Panc1 (cell line): ENCODE data around the gene NTNG2. TPM values are rescaled to one million over a fixed set of nuclear protein-coding genes. Genes with fewer than 3 reads are reported as not detected.

Experiments used
- ATAC-seq: fragments of 200-7000 bp; cut with Tn5 transposase; 2 replicates; pipeline ENCODE4 v1.9.1; 2020; ENCODE audit warnings: mild to moderate bottlenecking, moderate library complexity
- BruUV-seq: library from RNA; stranded (reverse); fragments of 400-500 nt; replicated peaks from 2 replicates; lab custom pipeline; 2021; lab: Mats Ljungman, UMichigan
- CTCF ChIA-PET: fragments of 300-600 bp; sonication (Branson Sonifier 250); formaldehyde crosslinking; loops from one replicate; lab custom pipeline; 2022; ENCODE audit warnings: antibody characterized with exemption; lab: Charles Lee
- POLR2A ChIA-PET: fragments of 300-600 bp; sonication (Branson Sonifier 250); formaldehyde crosslinking; loops from one replicate; lab custom pipeline; 2022; ENCODE audit warnings: antibody characterized with exemption; lab: Charles Lee
- DNase-seq: peaks from one replicate; pipeline ENCODE4 v3.0.0-alpha.2; 2010; ENCODE audit warnings: low read depth, low spot score
- H3K27ac ChIP-seq: 2 replicates; pipeline ENCODE4 v1.5.1; 2011; ENCODE audit warnings: mild to moderate bottlenecking, low read length, inconsistent platforms
- H3K27me3 ChIP-seq: fragments of 200-500 bp; sonication (Bioruptor generic); 2 replicates; pipeline ENCODE4 v1.6.0; 2014; ENCODE audit warnings: low read length, inconsistent platforms; ENCODE audit not compliant: control insufficient read depth, insufficient read depth
- H3K36me3 ChIP-seq: fragments of 200-500 bp; sonication (Bioruptor generic); 2 replicates; pipeline ENCODE4 v1.5.1; 2014; ENCODE audit warnings: inconsistent platforms, mild to moderate bottlenecking, low read length, moderate library complexity; ENCODE audit not compliant: control insufficient read depth, insufficient read depth
- H3K4me1 ChIP-seq: 2 replicates; pipeline ENCODE4 v1.5.1; 2011; ENCODE audit warnings: inconsistent platforms, mild to moderate bottlenecking, low read length, moderate library complexity; ENCODE audit not compliant: control insufficient read depth, insufficient read depth
- H3K4me3 ChIP-seq, 2 experiments: 2 replicates each; pipeline ENCODE4 v1.5.1; 2011 to 2012; ENCODE audit warnings: low read depth in 2 of 2, low read length in 2 of 2, mild to moderate bottlenecking in 2 of 2, inconsistent platforms in 1 of 2, moderate library complexity in 1 of 2
- H3K9me3 ChIP-seq: fragments of 200-500 bp; sonication (Bioruptor generic); 2 replicates; pipeline ENCODE4 v1.5.1; 2014; ENCODE audit warnings: low read depth, mild to moderate bottlenecking, inconsistent platforms, low read length, moderate library complexity; ENCODE audit not compliant: control insufficient read depth, insufficient read depth
- CTCF ChIP-seq: fragments of 450-650 bp; IDR thresholded peaks from 2 replicates; pipeline ENCODE4 v1.5.1; 2017; ENCODE audit warnings: mild to moderate bottlenecking
- POLR2AphosphoS5 ChIP-seq: IDR thresholded peaks from 2 replicates; pipeline ENCODE4 v1.6.1; 2012; ENCODE audit warnings: mild to moderate bottlenecking, low read depth, low read length, moderate library complexity
- REST ChIP-seq, 2 experiments: IDR thresholded peaks; 2 replicates each; pipeline ENCODE4 v1.6.1; 2011 to 2012; ENCODE audit warnings: low read depth in 2 of 2, control low read depth in 1 of 2, low read length in 1 of 2, mild to moderate bottlenecking in 1 of 2, moderate library complexity in 1 of 2; ENCODE audit not compliant: insufficient read depth in 1 of 2
- SIN3A ChIP-seq: IDR thresholded peaks from 2 replicates; pipeline ENCODE4 v1.6.1; 2012; ENCODE audit warnings: low read depth, mild to moderate bottlenecking, low read length, moderate library complexity, borderline replicate concordance; ENCODE audit not compliant: insufficient read depth
- TCF7L2 ChIP-seq: IDR thresholded peaks from 2 replicates; pipeline ENCODE4 v1.6.1; 2011; ENCODE audit warnings: mild to moderate bottlenecking, low read depth, low read length, inconsistent platforms
- in situ Hi-C: cut with HindIII; loops from 2 replicates; pipeline ENCODE4 v1.10.0; 2016; ENCODE audit warnings: low sequenced_read_pairs, low pct_unique_long_range_greater_than_20kb
- intact Hi-C: fragments of 100-400 bp; cut with micrococcal nuclease; formaldehyde crosslinking; loops from one replicate; pipeline ENCODE4 v1.10.0; 2022; ENCODE audit not compliant: unreplicated experiment
- total RNA-seq: library from RNA; stranded (reverse); gene quantifications from one replicate; pipeline ENCODE4 v1.2.1, GENCODE V29; 2021; ENCODE audit not compliant: unreplicated experiment

Gene NTNG2
- total RNA-seq, 1 experiment from 2014 or later = 5.1 TPM

GRCh38 chr9:132116583-132116982, 45.3 kb upstream of the NTNG2 start:
- Histone ChIP-seq H3K27me3 (peaks cover 2% of the 10 kb centered on the region; the same call in 1 of the 2 replicates), H3K9me3 (no peaks in the 10 kb centered on the region), H3K27ac (no peak overlapping the region), H3K4me1 (no peaks in the 10 kb centered on the region), H3K36me3 (no peaks in the 10 kb centered on the region), H3K4me3 (no peak overlapping the region)
- ATAC-seq = no peak
- in situ Hi-C loops = no loop called here
- no peak for DNase-seq
- ChIA-PET POLR2A (no interaction called here), CTCF (no interaction called here)
- TF ChIP-seq TCF7L2 (no peak), SIN3A (no peak), POLR2AphosphoS5 (no peak), CTCF (no peak), REST (IDR thresholded peaks at IDR 0.05; ENCODE audit: insufficient read depth in 1 of 2, low read depth in 2 of 2, low read length in 1 of 2) (no peak)
- intact Hi-C loops = no loop called here
- no TSS peak for BruUV-seq

DNA sequence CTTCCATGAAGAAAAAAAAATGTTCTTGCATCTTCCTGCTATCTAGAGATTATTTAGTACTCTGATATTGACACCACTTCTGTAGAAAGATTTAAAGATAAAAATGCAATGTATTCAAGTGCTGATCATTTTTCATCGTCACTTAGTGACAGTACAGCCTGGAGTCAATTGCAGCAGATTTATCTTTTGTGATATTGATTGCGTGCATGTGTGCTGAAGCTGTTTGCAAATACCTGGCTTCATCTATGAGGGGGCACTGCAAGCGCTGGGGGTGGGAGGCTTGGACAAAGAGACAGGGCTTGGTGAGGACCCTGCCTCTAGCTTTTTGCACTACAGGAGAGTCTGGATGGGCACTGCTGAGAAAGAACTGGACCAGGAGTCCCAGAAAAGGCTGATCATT, 44.2 kb upstream of the NTNG2 start:
- DNase-seq = no peak
- Histone ChIP-seq H3K4me3 (no peak overlapping the region), H3K36me3 (no peaks in the 10 kb centered on the region), H3K4me1 (no peaks in the 10 kb centered on the region), H3K27me3 (peaks cover 5% of the 10 kb centered on the region), H3K27ac (no peak overlapping the region), H3K9me3 (no peaks in the 10 kb centered on the region)
- intact Hi-C loops (no loop called here), in situ Hi-C loops (no loop called here)
- CTCF ChIA-PET = no interaction called here
- POLR2A ChIA-PET = no interaction called here
- TF ChIP-seq SIN3A (no peak), CTCF (no peak), REST (IDR thresholded peaks at IDR 0.05; ENCODE audit: insufficient read depth in 1 of 2, low read depth in 2 of 2, low read length in 1 of 2) (no peak), POLR2AphosphoS5 (no peak), TCF7L2 (no peak)
- no TSS peak for BruUV-seq
- no peak for ATAC-seq
